Lower lobe of right lung (tissue), 2 donors: ENCODE measurements around the gene CALHM3. TPM values are rescaled to one million over a fixed set of nuclear protein-coding genes. Genes with fewer than 3 reads are reported as not detected.
A peak's percentile ranks its signal among the peaks of the same experiment; 100 is the strongest.

Experiments used
- ATAC-seq, 2 donors: fragments of 200-7000 bp; cut with Tn5 transposase; one replicate each; pipeline ENCODE4 v1.9.1; 2020 to 2022; ENCODE audit warnings: mild to moderate bottlenecking in 2 of 2, moderate library complexity in 2 of 2
- DNase-seq: peaks from one replicate; pipeline ENCODE4 v3.0.0-alpha.2; 2020
- H3K27ac ChIP-seq: fragments of 200-600 bp; one replicate; pipeline ENCODE4 v1.8.0; 2022
- H3K27me3 ChIP-seq: fragments of 200-600 bp; one replicate; pipeline ENCODE4 v1.8.0; 2022; ENCODE audit warnings: low read depth
- H3K36me3 ChIP-seq: fragments of 200-600 bp; one replicate; pipeline ENCODE4 v1.8.0; 2022; ENCODE audit warnings: mild to moderate bottlenecking
- H3K4me1 ChIP-seq: fragments of 200-600 bp; one replicate; pipeline ENCODE4 v1.8.0; 2022
- H3K4me3 ChIP-seq: fragments of 200-600 bp; one replicate; pipeline ENCODE4 v1.8.0; 2022; ENCODE audit warnings: mild to moderate bottlenecking
- H3K9me3 ChIP-seq: fragments of 200-600 bp; one replicate; pipeline ENCODE4 v1.8.0; 2022
- intact Hi-C: fragments of 100-400 bp; cut with DNase I; formaldehyde crosslinking; loops from one replicate; pipeline ENCODE4 v1.11.0; 2022
- total RNA-seq: library from RNA; stranded (reverse); fragmentation: NEBNext Ultra II Directional; extraction: Animal tissue kit (Norgen Biotek cat#: 25700); gene quantifications from one replicate; pipeline ENCODE4 v1.2.1, GENCODE V29; 2021
- TF ChIP-seq, protein P1 (sequence below): fragments of 200-600 bp; IDR thresholded peaks from one replicate; pipeline ENCODE4 v1.8.0; 2022; ENCODE audit warnings: antibody characterized with exemption, mild to moderate bottlenecking
- donor health status: DM: no; HTN: yes; CAD: no; lungs with severe emphysema.

Gene CALHM3
- total RNA-seq, 1 donor from 2014 or later, result not detected

DNA sequence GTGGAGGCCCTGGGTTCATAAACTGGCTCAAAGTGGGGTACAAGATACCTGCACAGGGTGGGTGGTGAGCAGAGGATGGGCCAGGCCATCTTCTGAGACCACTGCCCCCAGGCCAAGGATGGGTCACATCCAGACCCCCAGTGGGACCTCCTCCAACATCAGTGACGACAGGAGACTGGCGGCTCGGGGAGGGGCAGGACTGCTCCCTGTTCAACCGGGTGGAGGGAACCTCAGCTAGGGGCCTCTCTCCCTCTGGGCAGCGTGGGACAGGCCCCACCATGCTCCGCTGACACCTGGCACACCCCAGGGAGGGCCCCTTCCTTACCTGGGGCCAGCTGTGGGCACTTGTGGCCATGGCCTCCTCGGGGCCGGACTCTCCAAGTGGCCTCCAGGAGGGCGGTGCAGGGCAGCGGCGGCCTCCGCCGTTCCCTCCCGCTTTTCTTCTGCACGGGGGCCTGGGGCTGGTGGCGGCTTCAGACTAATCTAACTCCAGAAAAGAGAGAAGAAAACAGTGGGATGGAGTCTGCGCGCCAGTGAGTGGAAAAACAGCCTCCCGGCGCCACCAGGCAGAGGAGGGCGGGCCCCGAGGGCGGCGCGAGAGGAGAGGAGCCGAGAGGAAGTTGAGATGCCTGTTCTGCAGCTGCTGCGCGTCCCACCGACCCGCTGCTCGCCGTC, 27.1 kb downstream of the CALHM3 start, which contains the start of gene CALHM2:
CALHM2 (minus strand) TSS at position 540 of the 675 bp plus-strand sequence. CDS start 2,429 bp downstream, outside the sequence.
- ATAC-seq (peak; percentile 82 to 84), DNase-seq (peak; percentile 77)
- Histone ChIP-seq H3K4me3 (peak within 1 kb of the TSS; percentile 94), H3K36me3 (peaks cover 36% of the 10 kb centered on the region), H3K27me3 (no peaks in the 10 kb centered on the region), H3K9me3 (no peaks in the 10 kb centered on the region), H3K4me1 (peaks cover 50% of the 10 kb centered on the region), H3K27ac (peak within 1 kb of the TSS; percentile 89)
- TF ChIP-seq, protein P1, sequence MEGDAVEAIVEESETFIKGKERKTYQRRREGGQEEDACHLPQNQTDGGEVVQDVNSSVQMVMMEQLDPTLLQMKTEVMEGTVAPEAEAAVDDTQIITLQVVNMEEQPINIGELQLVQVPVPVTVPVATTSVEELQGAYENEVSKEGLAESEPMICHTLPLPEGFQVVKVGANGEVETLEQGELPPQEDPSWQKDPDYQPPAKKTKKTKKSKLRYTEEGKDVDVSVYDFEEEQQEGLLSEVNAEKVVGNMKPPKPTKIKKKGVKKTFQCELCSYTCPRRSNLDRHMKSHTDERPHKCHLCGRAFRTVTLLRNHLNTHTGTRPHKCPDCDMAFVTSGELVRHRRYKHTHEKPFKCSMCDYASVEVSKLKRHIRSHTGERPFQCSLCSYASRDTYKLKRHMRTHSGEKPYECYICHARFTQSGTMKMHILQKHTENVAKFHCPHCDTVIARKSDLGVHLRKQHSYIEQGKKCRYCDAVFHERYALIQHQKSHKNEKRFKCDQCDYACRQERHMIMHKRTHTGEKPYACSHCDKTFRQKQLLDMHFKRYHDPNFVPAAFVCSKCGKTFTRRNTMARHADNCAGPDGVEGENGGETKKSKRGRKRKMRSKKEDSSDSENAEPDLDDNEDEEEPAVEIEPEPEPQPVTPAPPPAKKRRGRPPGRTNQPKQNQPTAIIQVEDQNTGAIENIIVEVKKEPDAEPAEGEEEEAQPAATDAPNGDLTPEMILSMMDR, result no peak
- intact Hi-C loops, result no loop called here

DNA sequence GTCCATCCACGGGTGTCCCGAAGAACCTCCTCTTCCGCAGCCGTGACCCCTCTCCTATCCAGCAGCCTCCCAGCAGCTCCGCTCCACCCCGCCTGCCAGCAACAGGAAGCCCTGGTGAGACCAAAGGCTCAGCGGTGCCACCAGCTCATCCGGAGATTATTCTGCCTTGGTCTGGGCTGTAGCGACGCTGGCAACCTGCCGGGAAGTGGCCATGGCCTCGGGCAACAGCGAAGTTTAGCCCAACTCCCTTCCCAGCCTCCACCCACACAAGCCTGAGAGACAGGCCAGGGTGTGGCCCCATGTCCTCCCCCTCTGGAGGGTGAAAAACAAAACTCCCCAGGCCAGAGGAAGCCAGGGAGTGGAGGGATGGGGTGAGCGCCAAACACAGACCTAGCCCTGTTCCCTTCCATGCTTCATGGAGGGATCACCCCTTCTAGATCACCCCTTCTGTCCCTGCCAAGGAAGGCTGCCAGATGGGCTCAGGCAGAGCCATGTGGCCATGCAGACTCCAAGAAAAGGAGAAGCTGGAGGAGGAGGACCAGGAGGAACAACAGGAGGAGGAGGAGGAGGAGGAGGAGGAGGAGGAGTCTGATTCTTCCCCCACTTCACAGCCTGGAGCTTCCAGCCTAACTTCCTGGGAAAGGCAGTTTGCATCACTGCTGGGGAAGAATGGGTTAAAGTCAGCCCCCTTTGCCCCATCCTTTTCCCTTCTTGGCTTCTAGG, 27.8 kb downstream of the CALHM3 start:
- ATAC-seq, result peak; percentile 62 to 69
- intact Hi-C loops, result no loop called here
- peak overlapping the region; percentile 89 for H3K27ac ChIP-seq
- peaks cover 57% of the 10 kb centered on the region for H3K4me1 ChIP-seq
- no peaks in the 10 kb centered on the region for H3K9me3 ChIP-seq
- peak; percentile 82 for DNase-seq
- H3K4me3 ChIP-seq, result peak overlapping the region; percentile 94
- H3K27me3 ChIP-seq, result no peaks in the 10 kb centered on the region
- peaks cover 43% of the 10 kb centered on the region for H3K36me3 ChIP-seq
- TF ChIP-seq, protein P1, result no peak

DNA sequence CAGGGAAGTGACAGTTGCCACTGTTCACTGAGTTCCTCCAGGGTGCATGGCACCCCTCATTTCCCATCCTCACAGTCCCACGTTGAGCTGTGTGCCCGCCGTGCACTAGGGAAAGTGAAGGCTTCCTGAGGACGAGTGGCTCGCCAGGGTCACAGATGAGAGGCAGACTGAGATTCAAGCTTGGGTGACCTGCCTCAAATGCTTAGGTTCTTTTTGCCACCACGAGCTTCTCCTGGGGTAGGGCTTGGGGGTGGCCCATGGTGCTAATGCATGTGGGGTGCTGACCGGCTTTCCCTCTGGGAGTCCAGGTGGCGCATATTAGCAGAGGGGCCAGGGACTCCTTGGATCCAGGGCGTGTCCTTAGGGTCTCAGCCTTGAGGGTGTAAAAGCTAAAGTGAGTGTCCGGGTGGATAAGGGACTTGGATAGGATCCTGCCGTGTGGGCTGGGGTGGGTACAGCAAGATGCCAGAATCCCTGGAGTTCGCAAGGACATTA, 28.8 kb downstream of the CALHM3 start:
- peaks cover 53% of the 10 kb centered on the region for H3K36me3 ChIP-seq
- H3K27ac ChIP-seq, result peak overlapping the region; percentile 89
- TF ChIP-seq, protein P1, result no peak
- no peaks in the 10 kb centered on the region for H3K27me3 ChIP-seq
- H3K9me3 ChIP-seq, result no peaks in the 10 kb centered on the region
- DNase-seq (peak; percentile 39), ATAC-seq (no peak)
- H3K4me1 ChIP-seq, result peaks cover 67% of the 10 kb centered on the region
- intact Hi-C loops, result no loop called here
- peak overlapping the region; percentile 94 for H3K4me3 ChIP-seq

DNA sequence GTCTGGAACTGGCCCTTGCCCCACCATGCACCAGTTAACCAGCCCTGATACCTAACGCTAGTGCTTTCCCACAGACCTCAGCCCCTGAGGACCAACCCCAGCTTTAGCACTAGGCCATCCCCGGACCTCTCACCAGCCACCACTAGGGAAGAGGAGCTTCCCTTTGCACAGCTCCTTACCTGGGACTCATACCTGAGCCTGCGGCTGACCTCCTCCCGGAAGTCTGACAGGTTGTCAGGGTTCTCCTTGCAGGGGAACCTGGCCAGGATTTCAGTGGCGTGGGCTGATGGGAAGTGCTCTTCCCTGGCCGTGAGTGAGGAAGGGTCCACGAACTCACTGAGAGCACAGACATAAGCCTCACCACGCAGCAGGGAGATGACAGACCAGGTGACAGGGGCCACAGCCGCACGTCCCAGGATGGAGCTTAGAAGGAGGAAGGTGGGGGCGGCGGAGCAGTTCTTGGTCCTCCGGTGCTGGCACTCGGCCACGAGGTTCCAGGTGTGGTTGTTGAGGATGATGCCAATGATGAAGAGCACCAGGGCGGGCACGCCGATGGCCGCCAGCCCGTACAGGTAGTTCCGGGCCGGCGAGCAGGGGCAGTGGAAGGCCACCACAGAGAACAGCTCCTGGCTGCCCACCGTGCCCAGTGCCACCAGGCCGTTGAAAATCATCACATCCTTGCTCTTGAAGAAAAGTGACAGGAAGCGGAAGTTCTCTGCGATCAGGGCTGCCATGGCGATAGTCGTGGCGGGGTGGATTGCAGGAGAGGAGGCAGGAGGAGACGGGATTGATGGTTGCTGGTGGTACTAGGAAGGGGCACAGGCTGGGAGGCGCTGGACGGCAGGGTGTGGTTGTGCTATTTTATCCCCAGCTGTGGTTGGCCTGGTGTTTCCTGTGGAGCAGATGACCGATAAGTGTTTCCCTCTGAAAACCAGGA, 29.6 kb downstream of the CALHM3 start:
- TF ChIP-seq, protein P1, result no peak
- DNase-seq, result peak; percentile 50
- peak overlapping the region; percentile 94 for H3K4me3 ChIP-seq
- H3K9me3 ChIP-seq, result no peaks in the 10 kb centered on the region
- ATAC-seq, result no peak
- H3K4me1 ChIP-seq, result peaks cover 73% of the 10 kb centered on the region
- H3K27ac ChIP-seq, result peak overlapping the region; percentile 89
- intact Hi-C loops, result no loop called here
- peaks cover 61% of the 10 kb centered on the region for H3K36me3 ChIP-seq
- H3K27me3 ChIP-seq, result no peaks in the 10 kb centered on the region

DNA sequence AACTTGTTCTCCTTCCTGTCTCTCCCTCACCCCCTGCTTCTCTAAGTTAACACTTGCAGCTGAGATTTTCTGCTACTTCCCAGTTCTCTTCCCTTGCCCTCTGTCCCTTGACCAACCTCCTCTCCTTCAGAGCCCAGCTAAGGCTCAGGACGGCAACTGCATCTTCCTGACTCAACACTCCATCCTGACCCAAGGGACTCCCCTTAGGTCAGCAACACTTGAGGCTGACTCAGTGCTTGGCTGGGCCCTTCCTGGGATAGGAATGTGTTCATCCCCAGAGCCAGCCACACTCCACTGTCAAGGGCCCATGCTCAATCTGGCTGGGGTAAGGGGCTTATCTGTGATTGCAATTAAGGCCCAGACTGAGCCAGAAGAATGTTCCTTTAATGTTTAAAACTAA, 30.3 kb downstream of the CALHM3 start:
- DNase-seq (peak; percentile 39), ATAC-seq (no peak)
- no peaks in the 10 kb centered on the region for H3K27me3 ChIP-seq
- H3K9me3 ChIP-seq, result no peaks in the 10 kb centered on the region
- peaks cover 68% of the 10 kb centered on the region for H3K36me3 ChIP-seq
- intact Hi-C loops, result no loop called here
- H3K4me1 ChIP-seq, result peaks cover 78% of the 10 kb centered on the region
- TF ChIP-seq, protein P1, result no peak
- H3K4me3 ChIP-seq, result peak overlapping the region; percentile 32
- peak overlapping the region; percentile 89 for H3K27ac ChIP-seq
